H9 (cell line): Measurements from ENCODE around the gene KLHL2. TPM values are rescaled to one million over a fixed set of nuclear protein-coding genes. Genes with fewer than 3 reads are reported as not detected.

Experiments used
- DNase-seq: peaks from one replicate; pipeline ENCODE4 v3.0.0-alpha.2; 2017
- H2AFZ ChIP-seq: one replicate; pipeline ENCODE4 v1.6.1; 2013; ENCODE audit warnings: mild to moderate bottlenecking, low read length, control low read depth, moderate library complexity
- H2AK5ac ChIP-seq: 2 replicates; pipeline ENCODE4 v1.6.1; 2013; ENCODE audit warnings: low read length, control low read depth, mixed read lengths; ENCODE audit not compliant: insufficient read length
- H2BK120ac ChIP-seq: one replicate; pipeline ENCODE4 v1.6.1; 2013; ENCODE audit warnings: low read depth, mild to moderate bottlenecking, low read length, control low read depth, inconsistent platforms; ENCODE audit not compliant: poor library complexity, severe bottlenecking
- H2BK12ac ChIP-seq: 2 replicates; pipeline ENCODE4 v1.6.1; 2013; ENCODE audit warnings: low read length, control low read depth, mixed read lengths, low read depth; ENCODE audit not compliant: insufficient read length
- H2BK15ac ChIP-seq: 2 replicates; pipeline ENCODE4 v1.6.1; 2013; ENCODE audit warnings: low read depth, low read length, control low read depth
- H2BK20ac ChIP-seq: one replicate; pipeline ENCODE4 v1.6.1; 2013; ENCODE audit warnings: low read depth, mild to moderate bottlenecking, low read length, control low read depth, inconsistent platforms; ENCODE audit not compliant: poor library complexity, severe bottlenecking
- H2BK5ac ChIP-seq: 2 replicates; pipeline ENCODE4 v1.6.1; 2013; ENCODE audit warnings: low read length, control low read depth, mixed read lengths; ENCODE audit not compliant: insufficient read length
- H3K14ac ChIP-seq: 2 replicates; pipeline ENCODE4 v1.6.1; 2013; ENCODE audit warnings: low read length, control low read depth; ENCODE audit not compliant: insufficient read depth
- H3K18ac ChIP-seq: 2 replicates; pipeline ENCODE4 v1.6.1; 2013; ENCODE audit warnings: low read depth, mild to moderate bottlenecking, mixed read lengths, low read length, control low read depth; ENCODE audit not compliant: insufficient read length
- H3K23ac ChIP-seq: 2 replicates; pipeline ENCODE4 v1.6.1; 2013; ENCODE audit warnings: low read length, control low read depth, mixed read lengths, low read depth; ENCODE audit not compliant: insufficient read length
- H3K23me2 ChIP-seq: 2 replicates; pipeline ENCODE4 v1.6.1; 2013; ENCODE audit warnings: low read depth, mild to moderate bottlenecking, mixed read lengths, low read length, control low read depth; ENCODE audit not compliant: insufficient read length, poor library complexity, severe bottlenecking
- H3K27ac ChIP-seq: 2 replicates; pipeline ENCODE4 v1.5.1; 2013; ENCODE audit warnings: low read length, control low read depth, mixed read lengths, low read depth; ENCODE audit not compliant: insufficient read length
- H3K27me3 ChIP-seq: 2 replicates; pipeline ENCODE4 v1.6.1; 2013; ENCODE audit warnings: low read length, control low read depth, inconsistent platforms; ENCODE audit not compliant: insufficient read depth
- H3K4ac ChIP-seq: 2 replicates; pipeline ENCODE4 v1.6.1; 2013; ENCODE audit warnings: low read depth, mild to moderate bottlenecking, control low read depth, inconsistent platforms, low read length, moderate library complexity
- H3K4me1 ChIP-seq: 2 replicates; pipeline ENCODE4 v1.6.1; 2013; ENCODE audit warnings: low read length, control low read depth, inconsistent platforms; ENCODE audit not compliant: insufficient read depth
- H3K4me2 ChIP-seq: 2 replicates; pipeline ENCODE4 v1.6.1; 2013; ENCODE audit warnings: low read length, control low read depth, mixed read lengths; ENCODE audit not compliant: insufficient read length, insufficient read depth
- H3K56ac ChIP-seq: 2 replicates; pipeline ENCODE4 v1.6.1; 2013; ENCODE audit warnings: low read depth, mild to moderate bottlenecking, mixed read lengths, low read length, control low read depth; ENCODE audit not compliant: insufficient read length
- H3K79me1 ChIP-seq: 2 replicates; pipeline ENCODE4 v1.6.1; 2013; ENCODE audit warnings: low read depth, mild to moderate bottlenecking, moderate library complexity, low read length, control low read depth, inconsistent platforms; ENCODE audit not compliant: insufficient read depth, poor library complexity, severe bottlenecking
- H3K79me2 ChIP-seq: 2 replicates; pipeline ENCODE4 v1.6.1; 2013; ENCODE audit warnings: low read length, control low read depth, inconsistent platforms; ENCODE audit not compliant: insufficient read depth
- H3K9ac ChIP-seq: 2 replicates; pipeline ENCODE4 v1.6.1; 2013; ENCODE audit warnings: low read length, control low read depth, mixed read lengths; ENCODE audit not compliant: insufficient read length; ENCODE audit errors: extremely low read depth
- H3K9me3 ChIP-seq: one replicate; pipeline ENCODE4 v1.6.1; 2013; ENCODE audit warnings: low read depth, low read length, inconsistent platforms; ENCODE audit not compliant: control insufficient read depth
- H3T11ph ChIP-seq: one replicate; pipeline ENCODE4 v1.6.1; 2013; ENCODE audit warnings: mild to moderate bottlenecking, low read length, control low read depth, inconsistent platforms
- H4K20me1 ChIP-seq: one replicate; pipeline ENCODE4 v1.6.1; 2013; ENCODE audit not compliant: control insufficient read depth, insufficient read length, insufficient read depth
- H4K5ac ChIP-seq: 2 replicates; pipeline ENCODE4 v1.6.1; 2013; ENCODE audit warnings: low read depth, mild to moderate bottlenecking, mixed read lengths, low read length, control low read depth; ENCODE audit not compliant: insufficient read length
- H4K8ac ChIP-seq: replicated peaks from 2 replicates; pipeline ENCODE4 v1.6.1; 2013; ENCODE audit warnings: low read length, control low read depth, mixed read lengths, low read depth; ENCODE audit not compliant: insufficient read length
- H4K91ac ChIP-seq: 2 replicates; pipeline ENCODE4 v1.6.1; 2013; ENCODE audit warnings: low read depth, mild to moderate bottlenecking, moderate library complexity, mixed read lengths, low read length, control low read depth; ENCODE audit not compliant: insufficient read length
- H3K27ac Mint-ChIP-seq, 3 experiments: 2 replicates in 2 of 3; 3 replicates in 1 of 3; pipeline ENCODE4 v1.8.0; 2020 to 2021; ENCODE audit warnings: mixed read lengths in 3 of 3, mild to moderate bottlenecking in 1 of 3, moderate library complexity in 1 of 3
- H3K27me3 Mint-ChIP-seq: 2 replicates; pipeline ENCODE4 v1.8.0; 2021; ENCODE audit warnings: low read depth, mild to moderate bottlenecking, moderate library complexity, mixed read lengths
- H3K36me3 Mint-ChIP-seq, 3 experiments: 2 replicates in 2 of 3; 3 replicates in 1 of 3; pipeline ENCODE4 v1.8.0; 2020 to 2021; ENCODE audit warnings: low read depth in 3 of 3, mixed read lengths in 3 of 3; ENCODE audit not compliant: insufficient read depth in 1 of 3
- H3K4me1 Mint-ChIP-seq, 2 experiments: 2 replicates each; pipeline ENCODE4 v1.8.0; 2020; ENCODE audit warnings: mixed read lengths in 2 of 2
- H3K4me3 Mint-ChIP-seq, 2 experiments: 2 replicates in 1 of 2; 3 replicates in 1 of 2; pipeline ENCODE4 v1.8.0; 2020 to 2021; ENCODE audit warnings: mild to moderate bottlenecking in 2 of 2, mixed read lengths in 2 of 2, moderate library complexity in 1 of 2
- H3K9me3 Mint-ChIP-seq, 2 experiments: 2 replicates in 1 of 2; 3 replicates in 1 of 2; pipeline ENCODE4 v1.8.0; 2020; ENCODE audit warnings: mild to moderate bottlenecking in 2 of 2, mixed read lengths in 2 of 2, moderate library complexity in 1 of 2
- WGBS: extraction: QIAGEN DNeasy Blood & Tissue Kit; methylation state at CpG from one replicate; pipeline ENCODE4 v1.1.7; 2013; ENCODE audit warnings: missing lambda C conversion rate, low lambda C conversion rate, mixed read lengths; ENCODE audit not compliant: insufficient read length; ENCODE audit errors: extremely low coverage; 5-methylcytosine and 5-hydroxymethylcytosine counted together
- total RNA-seq: library from RNA; stranded (reverse); gene quantifications from 2 replicates; pipeline ENCODE4 v1.2.1, GENCODE V29; 2021
- TF ChIP-seq, protein P1 (sequence below): fragments of 200-600 bp; sonication (generic); conservative IDR thresholded peaks from 3 replicates; pipeline ENCODE4 v1.8.0; 2021; ENCODE audit warnings: antibody characterized with exemption, mild to moderate bottlenecking

KLHL2 gene
- total RNA-seq, 1 experiment from 2014 or later: 14.3 TPM

DNA sequence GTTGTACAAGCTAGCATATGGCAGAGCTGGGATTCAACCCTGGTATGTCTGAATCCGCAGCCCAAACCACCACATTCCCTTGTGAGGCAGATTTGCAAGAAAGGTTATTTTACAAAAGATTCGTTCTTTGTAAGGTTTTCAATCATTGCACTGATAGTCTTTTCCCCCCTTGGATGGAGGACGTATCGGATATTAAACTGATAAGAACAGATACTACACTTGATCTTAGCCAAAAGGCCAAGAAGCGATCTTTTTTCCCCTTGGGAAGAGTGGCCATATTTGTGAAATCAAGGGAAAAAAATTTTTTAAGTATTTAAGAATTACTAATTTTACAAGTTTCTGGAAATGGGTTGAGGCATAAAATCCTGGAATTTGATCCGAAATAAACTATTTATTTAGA lies 85.7 kb downstream of the KLHL2 start:
- no peak overlapping the region for H4K8ac ChIP-seq
- no peak overlapping the region for H3K4me3 Mint-ChIP-seq

More for the DNA sequence above, 85.7 kb downstream of the KLHL2 start:
- Histone ChIP-seq H4K5ac (no peak overlapping the region), H2AFZ (no peak overlapping the region), H3K4me1 (no peaks in the 10 kb centered on the region; the same call in 1 of the 2 replicates), H4K91ac (no peak overlapping the region), H3K23me2 (no peaks in the 10 kb centered on the region), H3K23ac (no peak overlapping the region), H4K20me1 (no peaks in the 10 kb centered on the region), H3T11ph (no peak overlapping the region), H3K4ac (no peak overlapping the region), H2AK5ac (no peak overlapping the region), H3K79me2 (no peaks in the 10 kb centered on the region), H2BK5ac (no peak overlapping the region), H3K27me3 (no peaks in the 10 kb centered on the region), H2BK120ac (no peak overlapping the region), H3K9ac (no peak overlapping the region), H2BK15ac (no peak overlapping the region), H3K27ac (no peak overlapping the region), H3K18ac (no peak overlapping the region), H3K56ac (no peak overlapping the region), H3K4me2 (no peak overlapping the region), H3K79me1 (no peaks in the 10 kb centered on the region), H3K14ac (no peak overlapping the region), H2BK20ac (no peak overlapping the region), H2BK12ac (no peak overlapping the region), H3K9me3 (no peaks in the 10 kb centered on the region)
- DNase-seq: no peak
- H3K27ac Mint-ChIP-seq: no peak overlapping the region
- no CpG with 5 or more reads among the region's 6 CpGs for WGBS
- no peaks in the 10 kb centered on the region for H3K9me3 Mint-ChIP-seq
- H3K27me3 Mint-ChIP-seq: no peaks in the 10 kb centered on the region
- TF ChIP-seq, protein P1, sequence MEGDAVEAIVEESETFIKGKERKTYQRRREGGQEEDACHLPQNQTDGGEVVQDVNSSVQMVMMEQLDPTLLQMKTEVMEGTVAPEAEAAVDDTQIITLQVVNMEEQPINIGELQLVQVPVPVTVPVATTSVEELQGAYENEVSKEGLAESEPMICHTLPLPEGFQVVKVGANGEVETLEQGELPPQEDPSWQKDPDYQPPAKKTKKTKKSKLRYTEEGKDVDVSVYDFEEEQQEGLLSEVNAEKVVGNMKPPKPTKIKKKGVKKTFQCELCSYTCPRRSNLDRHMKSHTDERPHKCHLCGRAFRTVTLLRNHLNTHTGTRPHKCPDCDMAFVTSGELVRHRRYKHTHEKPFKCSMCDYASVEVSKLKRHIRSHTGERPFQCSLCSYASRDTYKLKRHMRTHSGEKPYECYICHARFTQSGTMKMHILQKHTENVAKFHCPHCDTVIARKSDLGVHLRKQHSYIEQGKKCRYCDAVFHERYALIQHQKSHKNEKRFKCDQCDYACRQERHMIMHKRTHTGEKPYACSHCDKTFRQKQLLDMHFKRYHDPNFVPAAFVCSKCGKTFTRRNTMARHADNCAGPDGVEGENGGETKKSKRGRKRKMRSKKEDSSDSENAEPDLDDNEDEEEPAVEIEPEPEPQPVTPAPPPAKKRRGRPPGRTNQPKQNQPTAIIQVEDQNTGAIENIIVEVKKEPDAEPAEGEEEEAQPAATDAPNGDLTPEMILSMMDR: no peak
- peaks cover under 1 to 7% (median 1%) of the 10 kb centered on the region in 3 experiments; a peak in 4 of 7 replicates for H3K36me3 Mint-ChIP-seq
- peaks cover 10% of the 10 kb centered on the region in 2 experiments for H3K4me1 Mint-ChIP-seq
